Pons (tissue), 1 donor: ENCODE measurements around the gene RSPH10B2.
"Not testable (repeated sequence)": the region's sequence is repeated elsewhere in the genome, so short reads cannot be mapped to it uniquely, and the experiment has no call there.

Experiments used
- DNase-seq: peaks from one replicate; pipeline ENCODE4 v3.0.0-alpha.2; 2016; ENCODE audit warnings: low spot score

The RSPH10B2 gene

GRCh38 chr7:6789353-6789752 is 35.5 kb downstream of the RSPH10B2 start:
- DNase-seq: not testable (repeated sequence)

GRCh38 chr7:6792113-6792872 is 38.4 kb downstream of the RSPH10B2 start:
- not testable (repeated sequence) for DNase-seq

- DNase-seq: not testable (repeated sequence)
Observed at GRCh38 chr7:6794276-6794675, 40.4 kb downstream of the RSPH10B2 start.

GRCh38 chr7:6797218-6797617 is 43.3 kb downstream of the RSPH10B2 start:
- DNase-seq: not testable (repeated sequence)

- not testable (repeated sequence) for DNase-seq
Observed at GRCh38 chr7:6798047-6798446, 44.1 kb downstream of the RSPH10B2 start.

- DNase-seq: not testable (repeated sequence)
Observed at GRCh38 chr7:6799887-6800286, 46.0 kb downstream of the RSPH10B2 start.

- DNase-seq: not testable (repeated sequence)
Observed at GRCh38 chr7:6800331-6800730, 46.4 kb downstream of the RSPH10B2 start.

GRCh38 chr7:6807393-6807918 is 53.6 kb downstream of the RSPH10B2 start:
- DNase-seq: not testable (repeated sequence)

GRCh38 chr7:6807959-6808358 is 54.1 kb downstream of the RSPH10B2 start:
- not testable (repeated sequence) for DNase-seq

GRCh38 chr7:6813011-6813410 is 59.1 kb downstream of the RSPH10B2 start:
- not testable (repeated sequence) for DNase-seq

GRCh38 chr7:6815470-6815869 is 61.6 kb downstream of the RSPH10B2 start:
- DNase-seq: not testable (repeated sequence)

GRCh38 chr7:6821622-6822021 is 67.7 kb downstream of the RSPH10B2 start:
- not testable (repeated sequence) for DNase-seq

GRCh38 chr7:6825236-6826125 is 71.6 kb downstream of the RSPH10B2 start:
- not testable (repeated sequence) for DNase-seq

- peak; percentile 58 for DNase-seq
Observed at GRCh38 chr7:6826151-6826550, 72.2 kb downstream of the RSPH10B2 start, which contains the start of gene CCZ1B. Gene CCZ1B, minus strand, starts transcription at chr7:6826275. Its CDS starts 78 bp downstream, at chr7:6826197.

- peak; percentile 25 for DNase-seq
Observed at GRCh38 chr7:6827180-6827579, 73.3 kb downstream of the RSPH10B2 start.

GRCh38 chr7:6829616-6830015 is 75.7 kb downstream of the RSPH10B2 start:
- DNase-seq: not testable (repeated sequence)

GRCh38 chr7:6830026-6830425 is 76.1 kb downstream of the RSPH10B2 start:
- DNase-seq: not testable (repeated sequence)

- DNase-seq: no peak
Observed at GRCh38 chr7:6831018-6831725, 77.3 kb downstream of the RSPH10B2 start.

- no peak for DNase-seq
Observed at GRCh38 chr7:6833636-6834035, 79.7 kb downstream of the RSPH10B2 start.

- not testable (repeated sequence) for DNase-seq
Observed at GRCh38 chr7:6835521-6835920, 81.6 kb downstream of the RSPH10B2 start.

- not testable (repeated sequence) for DNase-seq
Observed at GRCh38 chr7:6837081-6837480, 83.2 kb downstream of the RSPH10B2 start.
